OCI-LY3 (cell line): ENCODE results near the gene CLPX.

Experiments used
- EZH2phosphoT487 ChIP-seq: fragments of 200-600 bp; shearing (Covaris generic); IDR thresholded peaks from 2 replicates; pipeline ENCODE4 v1.6.1; 2018; ENCODE audit warnings: antibody characterized with exemption, mixed run types, low read depth
- TF ChIP-seq, protein P1 (sequence below): fragments of 200-600, 300-600 bp; sonication (generic); IDR thresholded peaks from 2 replicates; pipeline ENCODE4 v1.5.1; 2014; ENCODE audit warnings: antibody characterized with exemption, low read length, low read depth

DNA sequence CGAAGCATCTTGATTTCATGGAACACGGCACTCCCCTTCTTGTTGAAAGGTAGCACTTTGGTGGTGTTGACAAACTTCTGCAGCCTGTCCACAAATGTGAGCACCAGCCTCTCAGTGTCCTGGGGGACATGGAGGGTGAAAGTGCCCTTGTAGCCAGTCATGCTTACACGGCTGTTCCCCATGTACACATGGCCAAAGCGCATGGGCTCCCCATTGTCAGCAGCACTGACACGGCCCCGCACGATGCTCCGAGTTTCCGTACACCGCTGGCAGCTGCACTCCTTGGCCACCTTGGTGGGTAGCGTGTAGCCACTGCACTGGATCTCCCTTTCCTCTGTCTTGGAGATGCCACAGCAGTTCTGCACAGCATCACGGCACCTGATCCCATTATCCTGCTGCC lies 13.4 kb upstream of the CLPX start:
- TF ChIP-seq, protein P1, sequence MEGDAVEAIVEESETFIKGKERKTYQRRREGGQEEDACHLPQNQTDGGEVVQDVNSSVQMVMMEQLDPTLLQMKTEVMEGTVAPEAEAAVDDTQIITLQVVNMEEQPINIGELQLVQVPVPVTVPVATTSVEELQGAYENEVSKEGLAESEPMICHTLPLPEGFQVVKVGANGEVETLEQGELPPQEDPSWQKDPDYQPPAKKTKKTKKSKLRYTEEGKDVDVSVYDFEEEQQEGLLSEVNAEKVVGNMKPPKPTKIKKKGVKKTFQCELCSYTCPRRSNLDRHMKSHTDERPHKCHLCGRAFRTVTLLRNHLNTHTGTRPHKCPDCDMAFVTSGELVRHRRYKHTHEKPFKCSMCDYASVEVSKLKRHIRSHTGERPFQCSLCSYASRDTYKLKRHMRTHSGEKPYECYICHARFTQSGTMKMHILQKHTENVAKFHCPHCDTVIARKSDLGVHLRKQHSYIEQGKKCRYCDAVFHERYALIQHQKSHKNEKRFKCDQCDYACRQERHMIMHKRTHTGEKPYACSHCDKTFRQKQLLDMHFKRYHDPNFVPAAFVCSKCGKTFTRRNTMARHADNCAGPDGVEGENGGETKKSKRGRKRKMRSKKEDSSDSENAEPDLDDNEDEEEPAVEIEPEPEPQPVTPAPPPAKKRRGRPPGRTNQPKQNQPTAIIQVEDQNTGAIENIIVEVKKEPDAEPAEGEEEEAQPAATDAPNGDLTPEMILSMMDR: no peak
- TF ChIP-seq EZH2phosphoT487: no peak
